Body of pancreas (tissue), 4 donors: ENCODE results near the gene PSMD9.

Source experiments
- POLR2A ChIP-seq, 3 donors: fragments of 450-650 bp; IDR thresholded peaks; one replicate each; pipeline ENCODE4 v1.6.1; 2016; ENCODE audit warnings: antibody characterized with exemption in 3 of 3, mild to moderate bottlenecking in 2 of 3
- TF ChIP-seq, protein P1 (sequence below), 7 experiments: fragments of 450-650 bp in 4 of 7; fragments of 200-600 bp in 3 of 7; sonication (generic) in 3 of 7; IDR thresholded peaks; one replicate each; pipeline ENCODE4 v1.5.1; 2016 to 2019; ENCODE audit warnings: antibody characterized with exemption in 7 of 7

DNA sequence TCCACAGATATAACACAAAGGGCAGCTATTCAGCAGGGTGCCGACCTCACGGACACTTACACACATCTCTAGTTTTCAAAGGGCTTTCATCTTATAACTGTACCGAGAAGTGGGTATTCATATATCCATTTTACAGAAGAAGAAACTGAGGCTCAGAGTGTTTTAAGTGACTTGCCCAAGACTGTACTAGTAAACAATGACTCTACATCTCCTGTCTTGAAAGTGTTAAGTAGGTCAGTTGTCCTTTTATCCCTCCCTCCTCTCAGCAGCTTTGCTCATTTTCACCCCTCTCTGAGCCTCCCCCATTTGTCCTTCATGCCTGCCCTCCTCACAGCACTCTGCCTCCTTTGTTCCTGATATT, 43.6 kb downstream of the PSMD9 start:
- TF ChIP-seq, protein P1, sequence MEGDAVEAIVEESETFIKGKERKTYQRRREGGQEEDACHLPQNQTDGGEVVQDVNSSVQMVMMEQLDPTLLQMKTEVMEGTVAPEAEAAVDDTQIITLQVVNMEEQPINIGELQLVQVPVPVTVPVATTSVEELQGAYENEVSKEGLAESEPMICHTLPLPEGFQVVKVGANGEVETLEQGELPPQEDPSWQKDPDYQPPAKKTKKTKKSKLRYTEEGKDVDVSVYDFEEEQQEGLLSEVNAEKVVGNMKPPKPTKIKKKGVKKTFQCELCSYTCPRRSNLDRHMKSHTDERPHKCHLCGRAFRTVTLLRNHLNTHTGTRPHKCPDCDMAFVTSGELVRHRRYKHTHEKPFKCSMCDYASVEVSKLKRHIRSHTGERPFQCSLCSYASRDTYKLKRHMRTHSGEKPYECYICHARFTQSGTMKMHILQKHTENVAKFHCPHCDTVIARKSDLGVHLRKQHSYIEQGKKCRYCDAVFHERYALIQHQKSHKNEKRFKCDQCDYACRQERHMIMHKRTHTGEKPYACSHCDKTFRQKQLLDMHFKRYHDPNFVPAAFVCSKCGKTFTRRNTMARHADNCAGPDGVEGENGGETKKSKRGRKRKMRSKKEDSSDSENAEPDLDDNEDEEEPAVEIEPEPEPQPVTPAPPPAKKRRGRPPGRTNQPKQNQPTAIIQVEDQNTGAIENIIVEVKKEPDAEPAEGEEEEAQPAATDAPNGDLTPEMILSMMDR (IDR thresholded peaks at IDR 0.05) = no peak
- no peak for TF ChIP-seq POLR2A (IDR thresholded peaks at IDR 0.05)
